ENCODE measurements around the gene BRD3OS.
"Not testable (repeated sequence)": the region's sequence is repeated elsewhere in the genome, so short reads cannot be mapped to it uniquely, and the experiment has no call there.

BRD3OS gene

DNA sequence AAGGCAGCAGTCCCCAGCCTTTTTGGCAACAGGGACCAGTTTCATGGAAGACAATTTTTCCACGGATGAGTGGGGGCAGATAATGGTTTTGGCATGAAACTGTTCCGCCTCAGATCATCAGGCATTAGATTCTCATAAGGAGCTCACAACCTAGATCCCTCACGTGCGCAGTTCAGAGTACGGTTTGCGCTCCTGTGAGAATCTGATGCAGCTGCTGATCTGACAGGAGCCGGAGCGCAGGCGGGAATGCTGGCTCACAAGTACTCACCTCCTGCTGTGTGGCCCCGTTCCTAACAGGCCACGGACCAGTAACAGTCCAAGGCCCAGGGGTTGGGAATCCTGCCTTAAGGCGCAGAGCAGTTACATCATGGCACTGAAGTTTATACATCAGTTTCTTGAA, 45.9 kb downstream of the BRD3OS start:
- TF ChIP-seq, protein P1, sequence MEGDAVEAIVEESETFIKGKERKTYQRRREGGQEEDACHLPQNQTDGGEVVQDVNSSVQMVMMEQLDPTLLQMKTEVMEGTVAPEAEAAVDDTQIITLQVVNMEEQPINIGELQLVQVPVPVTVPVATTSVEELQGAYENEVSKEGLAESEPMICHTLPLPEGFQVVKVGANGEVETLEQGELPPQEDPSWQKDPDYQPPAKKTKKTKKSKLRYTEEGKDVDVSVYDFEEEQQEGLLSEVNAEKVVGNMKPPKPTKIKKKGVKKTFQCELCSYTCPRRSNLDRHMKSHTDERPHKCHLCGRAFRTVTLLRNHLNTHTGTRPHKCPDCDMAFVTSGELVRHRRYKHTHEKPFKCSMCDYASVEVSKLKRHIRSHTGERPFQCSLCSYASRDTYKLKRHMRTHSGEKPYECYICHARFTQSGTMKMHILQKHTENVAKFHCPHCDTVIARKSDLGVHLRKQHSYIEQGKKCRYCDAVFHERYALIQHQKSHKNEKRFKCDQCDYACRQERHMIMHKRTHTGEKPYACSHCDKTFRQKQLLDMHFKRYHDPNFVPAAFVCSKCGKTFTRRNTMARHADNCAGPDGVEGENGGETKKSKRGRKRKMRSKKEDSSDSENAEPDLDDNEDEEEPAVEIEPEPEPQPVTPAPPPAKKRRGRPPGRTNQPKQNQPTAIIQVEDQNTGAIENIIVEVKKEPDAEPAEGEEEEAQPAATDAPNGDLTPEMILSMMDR (IDR thresholded peaks at IDR 0.05; ENCODE audit: control insufficient read depth, extremely low read depth, insufficient read depth): no peak

DNA sequence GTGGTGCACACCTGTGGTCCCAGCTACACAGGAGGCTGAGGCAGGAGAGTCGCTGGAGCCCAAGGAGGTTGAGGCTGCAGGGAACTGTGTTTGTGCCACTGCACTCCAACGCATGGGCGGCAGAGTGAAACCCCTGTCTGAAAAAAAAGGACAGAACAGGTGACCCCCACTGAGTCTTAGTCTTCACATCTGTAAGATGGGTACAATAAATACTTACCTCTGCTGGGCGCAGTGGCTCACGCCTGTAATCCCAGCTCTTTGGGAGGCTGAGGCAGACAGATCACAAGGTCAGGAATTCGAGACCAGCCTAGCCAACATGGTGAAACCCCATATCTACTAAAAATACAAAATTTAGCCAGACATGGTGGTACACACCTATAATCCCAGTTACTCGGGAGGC, 47.4 kb downstream of the BRD3OS start:
- not testable (repeated sequence) for DNase-seq (ENCODE audit: low read depth); H3K4me3 ChIP-seq (ENCODE audit: low read depth, low read length)

More for the DNA sequence above, 45.9 kb downstream of the BRD3OS start:
- H3K4me3 ChIP-seq (ENCODE audit: low read depth, low read length): no peak overlapping the region
- DNase-seq (ENCODE audit: low read depth): no peak

DNA sequence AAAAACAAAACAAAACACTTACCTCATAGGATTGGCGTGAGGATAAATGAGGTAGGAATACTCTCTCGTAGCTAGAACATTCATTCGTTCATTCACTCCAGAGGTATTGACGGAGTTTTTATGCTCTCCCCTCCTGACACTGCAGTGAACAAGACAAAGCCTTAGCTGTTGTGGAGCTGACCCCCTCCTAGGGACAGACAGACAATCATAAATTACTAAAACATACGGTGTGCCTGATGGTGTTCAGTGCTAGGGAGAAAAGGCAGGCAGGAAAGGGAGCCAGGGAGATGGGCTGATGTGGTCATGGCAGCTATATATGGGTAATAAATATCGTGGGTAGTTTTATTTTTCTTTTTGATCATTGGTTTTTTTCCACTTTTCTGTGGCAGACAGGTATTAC, 48.2 kb downstream of the BRD3OS start:
- no peak for DNase-seq (ENCODE audit: low read depth)
- TF ChIP-seq, protein P1 (IDR thresholded peaks at IDR 0.05; ENCODE audit: control insufficient read depth, extremely low read depth, insufficient read depth): no peak
- no peak overlapping the region for H3K4me3 ChIP-seq (ENCODE audit: low read depth, low read length)

DNA sequence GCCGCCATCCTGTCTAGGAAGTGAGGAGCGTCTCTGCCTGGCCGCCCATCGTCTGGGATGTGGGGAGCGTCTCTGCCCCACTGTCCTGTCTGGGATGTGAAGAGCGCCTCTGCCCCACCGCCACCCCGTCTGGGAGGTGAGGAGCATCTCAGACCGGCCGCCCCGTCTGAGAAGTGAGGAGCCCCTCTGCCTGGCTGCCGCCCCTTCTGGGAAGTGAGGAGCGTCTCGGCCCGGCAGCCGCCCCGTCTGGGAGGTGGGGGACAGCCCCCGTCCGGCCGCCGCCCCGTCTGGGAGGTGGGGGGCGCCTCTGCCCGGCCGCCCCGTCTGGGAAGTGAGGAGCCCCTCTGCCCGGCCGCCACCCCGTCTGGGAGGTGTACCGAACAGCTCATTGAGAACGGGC, 50.4 kb downstream of the BRD3OS start:
- DNase-seq (ENCODE audit: low read depth): not testable (repeated sequence)

DNA sequence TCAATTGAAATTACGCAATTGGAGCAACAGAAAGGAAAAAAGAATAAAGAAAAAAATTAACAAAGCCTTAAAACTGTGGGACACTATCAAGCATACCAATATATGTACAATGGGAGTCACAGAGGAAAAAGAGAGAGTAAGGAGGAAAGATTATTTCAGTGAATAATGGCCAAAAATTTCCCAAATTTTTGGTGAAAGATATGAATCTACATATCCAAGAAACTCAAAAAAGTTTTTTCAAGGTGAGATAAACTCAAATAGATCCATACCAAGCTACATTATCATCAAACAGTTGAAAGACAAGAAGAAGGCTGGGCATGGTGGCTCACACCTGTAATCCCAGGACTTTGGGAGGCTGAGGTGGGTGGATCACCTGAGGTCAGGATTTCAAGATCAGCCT, 51.4 kb downstream of the BRD3OS start:
- no peak for DNase-seq (ENCODE audit: low read depth)
- TF ChIP-seq, protein P1 (IDR thresholded peaks at IDR 0.05; ENCODE audit: control insufficient read depth, extremely low read depth, insufficient read depth): no peak
- H3K4me3 ChIP-seq (ENCODE audit: low read depth, low read length): no peak overlapping the region

More for the DNA sequence above, 50.4 kb downstream of the BRD3OS start:
- not testable (repeated sequence) for H3K4me3 ChIP-seq (ENCODE audit: low read depth, low read length)

Measured in LNCaP clone FGC (cell line).